ENCODE data around the gene KLK3.

The KLK3 gene

DNA sequence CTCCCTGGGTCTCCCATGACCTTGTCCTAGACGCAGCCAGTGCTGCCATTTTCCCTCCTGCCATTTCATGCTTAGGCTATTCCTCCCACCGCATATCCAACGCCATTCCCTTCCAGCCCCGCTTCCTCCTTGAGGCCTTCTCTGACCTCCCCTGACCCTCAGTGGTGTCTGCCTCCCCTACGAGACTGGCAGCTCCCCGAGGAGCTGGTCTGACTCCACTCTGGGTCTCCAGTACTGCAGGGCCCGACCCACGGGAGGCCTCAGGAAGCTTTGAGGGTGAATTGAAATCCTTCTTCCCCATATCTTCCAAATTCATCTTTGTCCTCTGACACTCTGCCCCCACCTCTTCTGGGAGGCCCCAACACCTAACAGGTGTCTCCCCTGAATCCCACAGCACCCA, 22.0 kb upstream of the KLK3 start:
- no peak for DNase-seq

DNA sequence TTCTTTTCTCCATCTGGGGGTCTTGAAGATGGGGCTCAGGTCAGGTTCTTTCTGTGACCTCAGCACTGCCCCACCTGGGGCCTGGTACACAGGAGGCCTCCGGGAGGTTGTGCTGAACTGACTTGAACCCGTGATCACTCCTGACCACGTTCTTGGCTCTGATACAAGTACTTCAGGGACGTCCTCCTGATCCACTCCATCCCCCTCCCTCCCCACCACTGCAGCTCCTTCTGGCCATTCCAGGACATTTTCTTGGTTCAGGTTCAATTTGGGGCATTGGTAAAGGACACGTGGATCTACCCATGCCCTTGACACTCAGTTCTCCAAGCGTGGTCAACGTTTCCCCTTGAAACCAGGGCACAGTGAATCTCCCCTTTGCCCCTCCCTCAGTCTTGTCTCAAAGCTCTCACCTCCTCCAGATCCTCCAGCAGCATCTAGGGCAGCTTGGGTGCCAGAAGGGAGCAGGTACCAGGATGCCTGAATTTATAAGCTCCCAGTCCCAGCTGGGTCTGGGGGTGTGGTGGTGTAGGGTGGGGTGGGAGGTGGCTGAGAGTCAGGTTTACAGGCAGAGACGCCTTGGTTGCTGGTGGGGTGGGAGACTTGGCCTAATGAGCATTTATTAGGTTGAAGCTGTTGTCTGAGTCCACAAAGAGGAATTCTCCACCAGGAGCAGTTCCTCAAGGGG, 21.5 kb upstream of the KLK3 start, which contains the start of gene KLK15:
TSS of gene KLK15 (minus strand) at position 458 of the 685 bp plus-strand sequence. CDS start 2,082 bp downstream, outside the sequence.
- no peak for DNase-seq

DNA sequence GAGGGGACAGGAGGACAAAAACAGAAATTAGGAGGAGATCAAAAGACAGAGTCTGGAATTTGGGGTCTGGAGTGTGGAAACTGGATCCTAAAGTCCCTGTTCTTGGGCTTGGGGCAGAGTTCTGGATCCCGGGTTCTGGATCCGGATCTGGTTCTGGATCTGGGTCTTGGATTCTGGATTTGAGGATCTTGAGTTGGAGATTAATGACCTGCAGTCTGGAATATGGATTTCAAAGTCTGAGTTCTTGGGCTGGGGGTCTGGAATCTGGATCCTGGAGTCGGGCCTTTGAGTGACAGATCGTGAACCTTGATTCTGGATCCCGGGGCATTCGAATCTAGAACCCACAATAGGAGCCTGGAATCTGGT, 20.9 kb upstream of the KLK3 start:
- DNase-seq = no peak

DNA sequence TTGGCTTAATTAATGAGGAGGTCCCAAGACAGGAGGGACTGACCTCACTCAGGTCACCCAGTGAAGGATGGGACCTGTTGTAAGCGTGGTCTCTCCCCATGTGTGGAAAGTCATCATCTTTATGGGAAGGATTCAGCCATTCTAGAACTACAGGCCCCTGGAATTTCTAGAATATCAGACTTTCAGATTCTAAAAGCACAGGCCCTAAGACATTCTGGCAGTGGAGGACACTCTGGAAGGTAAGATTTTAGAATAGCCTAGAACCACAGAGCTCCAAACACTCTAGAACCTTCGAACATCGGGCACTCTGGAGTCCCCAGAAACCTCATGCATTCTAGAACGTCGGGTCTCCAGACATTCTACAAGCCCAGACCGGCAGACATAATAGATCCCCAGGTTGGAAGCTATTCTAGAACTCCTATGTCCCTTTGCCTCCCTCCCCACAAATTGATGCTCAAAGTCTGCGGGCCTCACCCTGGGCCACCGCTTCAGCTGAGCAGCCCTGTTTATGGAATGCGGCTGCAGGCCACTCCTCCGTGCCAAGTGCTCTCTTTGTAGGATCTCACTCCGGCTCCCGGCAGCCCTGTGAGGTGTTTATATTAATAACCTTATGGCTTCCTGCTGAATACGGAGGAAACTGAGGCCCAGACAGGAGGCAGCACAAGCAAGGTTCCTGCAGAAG, 19.5 kb upstream of the KLK3 start:
- DNase-seq = no peak

DNA sequence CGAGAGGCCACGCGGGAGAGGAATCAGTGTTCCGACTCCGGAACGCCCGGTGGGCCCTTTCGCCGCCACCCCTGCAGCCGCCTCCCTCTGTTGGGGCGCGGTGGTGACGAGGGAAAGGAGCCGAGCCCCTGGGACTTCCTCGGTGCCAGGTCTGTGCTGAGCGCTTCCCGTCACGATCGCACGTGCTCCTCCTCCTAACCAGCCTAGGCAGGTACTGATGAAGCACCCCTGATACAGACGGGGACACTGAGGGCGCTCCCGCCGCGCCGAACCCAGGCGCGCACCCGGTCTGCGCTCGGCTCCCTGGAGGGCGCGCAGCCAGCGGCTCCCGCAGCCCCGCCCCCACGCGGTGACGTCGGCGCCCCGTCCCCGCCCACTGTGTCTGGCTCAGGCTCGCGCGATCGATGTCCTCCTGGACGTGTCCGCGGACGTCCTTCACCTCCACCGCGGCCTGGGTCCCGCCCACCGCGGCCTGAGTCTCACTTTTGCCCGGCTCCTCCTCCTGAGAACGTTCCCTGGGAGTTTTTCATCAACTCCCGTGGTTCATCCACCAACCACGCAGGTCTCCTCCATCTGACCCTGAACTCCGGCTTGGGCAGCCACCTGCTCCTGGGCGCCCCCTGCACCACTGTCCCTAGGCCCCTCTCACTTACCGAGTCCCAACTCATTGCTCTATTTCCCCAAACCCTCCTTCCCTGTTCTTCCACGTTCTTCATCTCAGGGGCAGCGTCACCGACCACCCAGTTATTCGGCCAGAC, 18.8 kb upstream of the KLK3 start:
- peak; percentile 83 to 87 for DNase-seq

DNA sequence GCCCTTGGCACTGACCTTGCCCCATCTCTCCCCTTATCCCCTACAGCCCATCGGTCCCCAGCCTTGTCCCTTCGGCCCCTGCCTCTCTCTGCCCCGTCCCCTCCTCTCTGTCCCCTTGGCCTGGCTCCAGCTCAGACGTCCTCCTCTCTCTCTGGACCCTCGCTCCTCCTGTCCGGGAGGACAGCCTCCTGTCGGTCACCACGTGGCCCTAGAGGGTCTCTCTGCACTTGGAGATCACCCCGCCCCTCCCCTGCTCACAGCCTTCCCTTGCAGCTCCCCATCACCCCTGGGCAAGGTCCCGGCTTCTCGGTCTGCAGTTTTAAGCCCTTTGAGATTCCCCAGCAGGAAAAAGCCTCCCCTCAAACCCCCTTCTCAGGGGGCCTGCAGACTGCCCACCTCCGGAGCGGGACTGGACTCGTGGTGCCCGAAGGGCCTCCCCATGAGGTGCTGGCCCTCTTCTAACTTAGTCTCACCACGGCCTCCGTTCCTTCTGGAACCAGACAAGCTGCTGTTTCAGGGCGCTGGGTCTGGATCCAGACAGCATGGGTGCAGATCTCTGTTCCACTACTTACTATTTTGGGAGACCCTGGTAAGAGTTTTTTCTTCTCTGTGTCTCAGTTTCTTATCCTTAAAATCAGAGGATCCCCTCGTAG, 18.0 kb upstream of the KLK3 start:
- no peak for DNase-seq

DNA sequence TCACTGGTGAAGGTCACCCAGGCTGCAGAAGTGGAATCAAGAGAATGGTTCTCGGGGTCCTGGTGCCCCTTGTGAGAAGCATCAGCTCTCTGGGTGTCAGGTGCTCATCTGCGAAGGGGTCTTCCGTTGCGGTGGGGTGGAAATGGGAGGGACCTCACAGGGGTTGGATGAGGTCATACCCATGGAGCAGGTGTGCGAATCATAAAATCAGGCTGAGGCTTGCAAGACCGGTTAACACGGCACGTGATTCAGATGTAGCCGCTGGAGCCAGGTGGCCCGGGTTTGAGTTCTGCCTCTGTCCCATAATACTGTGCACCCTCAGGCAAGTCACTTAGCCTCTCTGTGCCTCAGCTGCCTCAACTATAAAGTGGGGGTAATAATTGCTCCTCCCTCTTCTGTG, 17.4 kb upstream of the KLK3 start:
- no peak for DNase-seq

DNA sequence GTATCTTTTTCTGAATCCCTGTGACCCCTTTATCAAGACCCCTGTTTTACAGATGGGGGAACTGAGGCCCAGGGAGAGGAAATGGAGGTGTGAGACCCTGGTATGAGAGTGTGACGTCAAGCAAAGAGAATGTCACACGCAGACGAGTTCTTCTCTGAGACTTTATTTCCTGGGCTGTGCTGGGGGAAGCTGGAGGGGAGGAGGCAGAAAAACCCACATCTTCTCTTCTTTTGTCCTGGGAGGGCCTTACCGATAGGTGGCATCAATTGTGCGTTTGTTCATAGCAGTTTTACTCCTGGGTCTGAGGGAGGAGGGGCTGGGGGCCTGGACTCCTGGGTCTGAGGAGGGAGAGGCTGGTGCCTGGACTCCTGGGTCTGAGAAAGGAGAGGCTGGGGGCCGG, 16.5 kb upstream of the KLK3 start:
- no peak for DNase-seq

DNA sequence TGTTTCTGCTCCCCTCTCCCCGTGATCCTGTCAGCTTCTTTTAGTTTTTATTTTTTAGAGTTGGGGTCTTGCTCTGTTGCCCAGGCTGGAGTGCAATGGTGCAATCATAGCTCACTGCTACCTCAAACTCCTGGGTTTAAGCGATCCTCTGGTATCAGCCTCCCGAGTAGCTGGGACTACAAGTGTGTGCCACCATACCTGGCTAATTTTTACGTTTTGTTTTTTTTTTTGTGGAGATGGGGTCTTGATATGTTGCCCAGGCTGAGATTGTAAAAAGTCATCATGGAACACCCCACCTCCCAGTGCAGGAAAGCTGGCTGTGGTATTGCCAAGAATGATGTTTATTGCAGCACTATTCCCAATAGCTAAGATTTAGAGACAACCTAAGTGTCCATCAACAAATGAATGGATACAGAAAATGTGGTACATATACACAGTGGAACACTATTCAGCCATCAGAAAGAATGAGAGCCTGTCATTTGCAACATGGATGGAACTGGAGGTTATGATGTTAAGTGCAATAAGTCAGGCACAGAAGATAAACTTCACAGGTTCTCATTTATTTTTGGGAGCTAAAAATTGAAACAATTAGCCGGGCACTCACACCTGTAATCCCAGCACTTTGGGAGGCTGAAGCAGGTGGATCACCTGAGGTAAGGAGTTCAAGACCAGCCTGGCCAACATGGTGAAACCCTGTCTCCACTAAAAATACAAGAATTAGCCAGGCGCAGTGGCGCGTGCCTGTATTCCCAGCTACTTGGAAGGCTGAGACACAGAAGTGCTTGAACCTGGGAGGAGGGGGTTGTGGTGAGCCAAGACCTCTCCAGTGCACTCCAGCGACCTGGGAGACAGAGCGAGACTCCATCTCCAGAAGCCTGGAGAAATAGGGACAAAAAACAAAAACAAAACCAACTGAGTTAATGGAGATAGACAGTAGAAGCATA, 14.7 kb upstream of the KLK3 start:
- no peak for DNase-seq

DNA sequence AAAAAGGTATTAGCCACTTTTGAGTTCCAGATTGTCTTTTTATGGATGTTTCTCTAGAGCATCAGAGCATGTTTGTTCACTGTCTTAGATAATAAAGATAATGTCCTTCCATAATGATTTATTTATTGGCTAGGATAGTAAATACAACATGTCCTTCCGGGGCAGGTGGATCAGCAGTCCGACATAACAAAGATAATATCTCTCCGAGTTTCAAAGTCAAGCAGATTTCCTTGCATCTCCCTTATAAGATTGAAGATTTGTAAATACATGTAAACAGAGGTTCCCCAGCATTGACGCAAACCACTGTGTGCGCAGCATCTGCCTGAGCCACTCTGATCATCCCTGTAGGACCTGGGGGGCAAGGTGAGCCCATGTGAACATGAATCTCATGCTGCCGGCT, 12.6 kb upstream of the KLK3 start:
- DNase-seq = no peak

DNA sequence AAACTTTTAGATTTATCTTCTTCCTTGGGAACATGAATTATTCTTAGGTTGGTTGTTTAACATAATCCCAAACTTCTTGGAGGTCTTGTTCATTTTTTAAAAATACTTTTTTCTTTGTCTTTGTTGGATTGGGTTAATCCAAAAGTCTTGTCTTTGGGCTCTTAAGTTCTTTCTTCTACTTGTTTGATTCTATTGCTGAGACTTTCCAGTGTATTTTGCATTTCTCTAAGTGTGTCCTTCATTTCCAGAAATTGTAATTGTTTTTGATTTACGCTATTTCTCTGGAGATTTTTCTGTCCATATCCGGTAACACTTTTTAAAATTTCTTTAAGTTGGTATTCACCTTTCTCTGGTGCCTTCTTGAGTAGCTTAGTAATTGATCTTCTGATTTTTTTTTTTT, 11.5 kb upstream of the KLK3 start:
- no peak for DNase-seq

DNA sequence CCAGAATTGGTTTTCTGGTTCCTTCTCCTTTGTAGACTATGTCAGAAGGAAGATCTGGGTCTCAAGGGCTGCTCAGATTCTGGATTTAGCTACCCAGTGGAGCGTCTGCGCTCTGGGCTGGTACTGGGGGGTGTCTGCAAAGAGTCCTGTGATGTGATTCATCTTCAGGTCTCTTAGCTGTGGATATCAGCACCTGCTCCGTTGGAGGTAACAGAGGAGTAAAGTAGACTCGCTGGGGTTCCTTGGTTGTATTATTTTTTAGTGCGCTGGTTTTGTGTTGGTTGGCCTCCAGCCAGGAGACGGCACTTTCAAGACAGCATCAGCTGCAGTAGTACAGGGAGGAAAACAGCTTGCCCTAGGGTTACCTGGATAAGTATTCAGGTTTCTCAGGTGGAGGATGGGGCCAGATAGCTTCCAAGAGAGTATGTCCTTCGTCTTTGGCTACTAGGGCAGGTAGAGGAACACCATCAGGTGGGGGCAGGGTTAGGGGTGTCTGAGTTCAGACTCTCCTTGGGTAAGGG, 11.0 kb upstream of the KLK3 start:
- DNase-seq = no peak

GRCh38 chr19:50844296-50844935, 10.3 kb upstream of the KLK3 start:
- DNase-seq = no peak

DNA sequence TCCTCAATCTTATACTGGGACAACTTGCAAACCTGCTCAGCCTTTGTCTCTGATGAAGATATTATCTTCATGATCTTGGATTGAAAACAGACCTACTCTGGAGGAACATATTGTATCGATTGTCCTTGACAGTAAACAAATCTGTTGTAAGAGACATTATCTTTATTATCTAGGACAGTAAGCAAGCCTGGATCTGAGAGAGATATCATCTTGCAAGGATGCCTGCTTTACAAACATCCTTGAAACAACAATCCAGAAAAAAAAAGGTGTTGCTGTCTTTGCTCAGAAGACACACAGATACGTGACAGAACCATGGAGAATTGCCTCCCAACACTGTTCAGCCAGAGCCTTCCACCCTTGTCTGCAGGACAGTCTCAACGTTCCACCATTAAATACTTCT, 4.0 kb upstream of the KLK3 start:
- DNase-seq = no peak

GRCh38 chr19:50851620-50852019, 3.1 kb upstream of the KLK3 start:
- no peak for DNase-seq

DNA sequence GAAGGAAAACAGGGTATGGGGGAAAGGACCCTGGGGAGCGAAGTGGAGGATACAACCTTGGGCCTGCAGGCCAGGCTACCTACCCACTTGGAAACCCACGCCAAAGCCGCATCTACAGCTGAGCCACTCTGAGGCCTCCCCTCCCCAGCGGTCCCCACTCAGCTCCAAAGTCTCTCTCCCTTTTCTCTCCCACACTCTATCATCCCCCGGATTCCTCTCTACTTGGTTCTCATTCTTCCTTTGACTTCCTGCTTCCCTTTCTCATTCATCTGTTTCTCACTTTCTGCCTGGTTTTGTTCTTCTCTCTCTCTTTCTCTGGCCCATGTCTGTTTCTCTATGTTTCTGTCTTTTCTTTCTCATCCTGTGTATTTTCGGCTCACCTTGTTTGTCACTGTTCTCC, 2.7 kb downstream of the KLK3 start:
- DNase-seq = no peak

- no peak for DNase-seq
These were observed 4.2 kb downstream of the KLK3 start for GRCh38 chr19:50858886-50859285.

DNA sequence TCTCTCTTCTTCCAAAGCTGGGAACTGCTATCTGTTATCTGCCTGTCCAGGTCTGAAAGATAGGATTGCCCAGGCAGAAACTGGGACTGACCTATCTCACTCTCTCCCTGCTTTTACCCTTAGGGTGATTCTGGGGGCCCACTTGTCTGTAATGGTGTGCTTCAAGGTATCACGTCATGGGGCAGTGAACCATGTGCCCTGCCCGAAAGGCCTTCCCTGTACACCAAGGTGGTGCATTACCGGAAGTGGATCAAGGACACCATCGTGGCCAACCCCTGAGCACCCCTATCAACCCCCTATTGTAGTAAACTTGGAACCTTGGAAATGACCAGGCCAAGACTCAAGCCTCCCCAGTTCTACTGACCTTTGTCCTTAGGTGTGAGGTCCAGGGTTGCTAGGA, 5.1 kb downstream of the KLK3 start:
- DNase-seq = no peak

- no peak for DNase-seq
These were observed 6.3 kb downstream of the KLK3 start for GRCh38 chr19:50861010-50861409.

DNA sequence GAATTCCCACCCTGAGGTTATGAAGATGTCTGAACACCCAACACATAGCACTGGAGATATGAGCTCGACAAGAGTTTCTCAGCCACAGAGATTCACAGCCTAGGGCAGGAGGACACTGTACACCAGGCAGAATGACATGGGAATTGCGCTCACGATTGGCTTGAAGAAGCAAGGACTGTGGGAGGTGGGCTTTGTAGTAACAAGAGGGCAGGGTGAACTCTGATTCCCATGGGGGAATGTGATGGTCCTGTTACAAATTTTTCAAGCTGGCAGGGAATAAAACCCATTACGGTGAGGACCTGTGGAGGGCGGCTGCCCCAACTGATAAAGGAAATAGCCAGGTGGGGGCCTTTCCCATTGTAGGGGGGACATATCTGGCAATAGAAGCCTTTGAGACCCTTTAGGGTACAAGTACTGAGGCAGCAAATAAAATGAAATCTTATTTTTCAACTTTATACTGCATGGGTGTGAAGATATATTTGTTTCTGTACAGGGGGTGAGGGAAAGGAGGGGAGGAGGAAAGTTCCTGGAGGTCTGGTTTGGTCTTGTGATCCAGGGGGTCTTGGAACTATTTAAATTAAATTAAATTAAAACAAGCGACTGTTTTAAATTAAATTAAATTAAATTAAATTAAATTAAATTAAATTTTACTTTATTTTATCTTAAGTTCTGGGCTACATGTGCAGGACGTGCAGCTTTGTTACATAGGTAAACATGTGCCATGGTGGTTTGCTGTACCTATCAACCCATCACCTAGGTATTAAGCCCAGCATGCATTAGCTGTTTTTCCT, 7.0 kb downstream of the KLK3 start:
- no peak for DNase-seq

DNA sequence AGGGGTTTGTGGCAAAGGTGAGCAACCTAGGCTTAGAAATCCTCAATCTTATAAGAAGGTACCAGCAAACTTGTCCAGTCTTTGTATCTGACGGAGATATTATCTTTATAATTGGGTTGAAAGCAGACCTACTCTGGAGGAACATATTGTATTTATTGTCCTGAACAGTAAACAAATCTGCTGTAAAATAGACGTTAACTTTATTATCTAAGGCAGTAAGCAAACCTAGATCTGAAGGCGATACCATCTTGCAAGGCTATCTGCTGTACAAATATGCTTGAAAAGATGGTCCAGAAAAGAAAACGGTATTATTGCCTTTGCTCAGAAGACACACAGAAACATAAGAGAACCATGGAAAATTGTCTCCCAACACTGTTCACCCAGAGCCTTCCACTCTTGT, 14.8 kb downstream of the KLK3 start:
- no peak for DNase-seq

All from activated T-cell treated with anti-CD3 and anti-CD28 coated beads, Interleukin-2, amount 50 U/mL, for 48 hours (primary cell).